HepG2 (cell line): Measurements from ENCODE around the gene JTB. TPM values are rescaled to one million over a fixed set of nuclear protein-coding genes. Genes with fewer than 3 reads are reported as not detected.

Experiments used
- CREB1 ChIP-seq, 2 experiments: fragments of 450-650 bp in 1 of 2; IDR thresholded peaks; 2 replicates each; pipeline ENCODE4 v1.6.1; 2016 to 2017; ENCODE audit warnings: control low read depth in 1 of 2, mild to moderate bottlenecking in 1 of 2, missing compliant biosample characterization in 1 of 2, missing genetic modification characterization in 1 of 2
- ELK4 ChIP-seq: sonication (generic); formaldehyde crosslinking; IDR thresholded peaks from 2 replicates; pipeline ENCODE4 v1.9.0; 2021; ENCODE audit warnings: missing genetic modification reagents, borderline replicate concordance
- ETV6 ChIP-seq: sonication (generic); formaldehyde crosslinking; conservative IDR thresholded peaks from 2 replicates; pipeline ENCODE4 v1.4.0; 2020; ENCODE audit warnings: missing genetic modification reagents
- MEIS1 ChIP-seq: sonication (generic); formaldehyde crosslinking; IDR thresholded peaks from 2 replicates; pipeline ENCODE4 v1.9.0; 2021; ENCODE audit warnings: mild to moderate bottlenecking, missing genetic modification reagents, moderate library complexity, borderline replicate concordance
- MTA1 ChIP-seq: sonication (generic); formaldehyde crosslinking; IDR thresholded peaks from 2 replicates; pipeline ENCODE4 v1.4.0; 2020; ENCODE audit warnings: missing genetic modification reagents, mild to moderate bottlenecking, borderline replicate concordance
- NFE2 ChIP-seq: sonication (generic); formaldehyde crosslinking; IDR thresholded peaks from 2 replicates; pipeline ENCODE4 v1.4.0; 2020; ENCODE audit warnings: missing genetic modification reagents
- POGZ ChIP-seq: sonication (generic); formaldehyde crosslinking; IDR thresholded peaks from 2 replicates; pipeline ENCODE4 v1.4.0; 2020; ENCODE audit warnings: mild to moderate bottlenecking, missing genetic modification reagents
- THYN1 ChIP-seq: sonication (generic); formaldehyde crosslinking; IDR thresholded peaks from 2 replicates; pipeline ENCODE4 v1.8.1; 2023; ENCODE audit warnings: low read depth, mild to moderate bottlenecking, moderate library complexity, missing genetic modification reagents, borderline replicate concordance
- ZFP62 ChIP-seq: sonication (generic); formaldehyde crosslinking; IDR thresholded peaks from 2 replicates; pipeline ENCODE4 v1.4.0; 2020; ENCODE audit warnings: missing genetic modification reagents
- ZNF432 ChIP-seq: sonication (generic); formaldehyde crosslinking; IDR thresholded peaks from 2 replicates; pipeline ENCODE4 v1.5.0; 2020; ENCODE audit warnings: missing genetic modification reagents, mild to moderate bottlenecking, borderline replicate concordance
- ZNF460 ChIP-seq: sonication (generic); formaldehyde crosslinking; IDR thresholded peaks from 2 replicates; pipeline ENCODE4 v1.5.1; 2020; ENCODE audit warnings: missing genetic modification reagents, mild to moderate bottlenecking, borderline replicate concordance
- polyA plus RNA-seq, 8 experiments: library from polyadenylated mRNA; depleted of rRNA in 3 of 8; stranded (reverse) in 7 of 8; unstranded in 1 of 8; fragments of >200 nt; fragmentation: Illumina TruSeq in 4 of 8; extraction: Trizol in 4 of 8; gene quantifications; 2 replicates each; pipeline versions ENCODE4 v1.2.1 to v1.2.3, GENCODE V29; 2011 to 2016; ENCODE audit warnings: low read depth in 4 of 8, missing spikeins in 1 of 8, mixed read lengths in 1 of 8; ENCODE audit not compliant: insufficient read depth in 1 of 8
- total RNA-seq, 5 experiments: library from RNA; depleted of rRNA; stranded (reverse); fragments of >200 nt; fragmentation: Illumina TruSeq; extraction: Trizol; gene quantifications; 2 replicates each; pipeline ENCODE4 v1.2.3, GENCODE V29; 2016; ENCODE audit warnings: low read depth in 1 of 5
- TF ChIP-seq, protein P1 (sequence below): sonication (generic); formaldehyde crosslinking; conservative IDR thresholded peaks from 2 replicates; pipeline ENCODE4 v1.8.0; 2022; ENCODE audit warnings: missing genetic modification reagents
- TF ChIP-seq, protein P2 (sequence below): IDR thresholded peaks from 2 replicates; pipeline ENCODE4 v1.4.0; 2020; ENCODE audit warnings: mild to moderate bottlenecking, missing genetic modification reagents
- TF ChIP-seq, protein P3 (sequence below), 2 experiments: IDR thresholded peaks; 2 replicates each; pipeline ENCODE4 v1.6.1; 2011 to 2012; ENCODE audit warnings: low read length in 2 of 2, borderline replicate concordance in 1 of 2, low read depth in 1 of 2, mild to moderate bottlenecking in 1 of 2, moderate library complexity in 1 of 2

The JTB gene
- total and polyA plus RNA-seq, 2 of the 13 experiments (the other 11 are each of a cell fraction or from before 2014, with no cell fraction given): 96.7 to 99.2 TPM

DNA sequence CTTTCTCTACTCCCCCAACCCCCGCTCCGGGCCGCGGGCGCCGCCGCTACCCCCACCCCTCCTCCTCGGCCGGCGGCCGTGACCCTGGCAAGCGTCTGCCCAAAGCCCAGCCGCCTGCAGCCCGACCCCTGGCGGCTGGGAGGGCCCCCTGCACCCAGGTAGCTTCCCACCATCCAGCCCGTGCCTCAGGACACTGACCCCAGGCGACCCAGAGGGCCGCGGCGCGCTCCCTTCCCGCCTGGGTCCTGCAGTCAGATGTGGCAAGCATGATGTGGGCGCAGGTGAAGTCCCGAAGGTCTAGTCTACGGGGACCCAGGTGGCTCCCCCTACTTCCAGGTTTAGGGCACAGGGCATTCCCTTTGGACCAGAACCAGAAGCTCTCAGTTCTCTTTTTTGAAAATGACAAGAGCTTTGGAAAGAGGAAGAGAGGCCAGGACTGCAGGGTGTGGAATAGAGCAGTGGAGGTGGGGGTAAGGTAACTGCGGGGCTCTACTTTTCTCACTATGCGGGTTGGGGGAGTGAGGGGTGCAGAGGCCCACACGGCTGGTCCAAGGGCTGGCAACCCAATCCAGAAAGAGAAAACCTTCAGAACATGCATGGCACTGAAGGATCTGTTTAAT is 30.7 kb downstream of the JTB start, which contains the start of gene DENND4B (continued):
- TF ChIP-seq ELK4 (CRISPR knock-in tag): no peak
- TF ChIP-seq, protein P1, sequence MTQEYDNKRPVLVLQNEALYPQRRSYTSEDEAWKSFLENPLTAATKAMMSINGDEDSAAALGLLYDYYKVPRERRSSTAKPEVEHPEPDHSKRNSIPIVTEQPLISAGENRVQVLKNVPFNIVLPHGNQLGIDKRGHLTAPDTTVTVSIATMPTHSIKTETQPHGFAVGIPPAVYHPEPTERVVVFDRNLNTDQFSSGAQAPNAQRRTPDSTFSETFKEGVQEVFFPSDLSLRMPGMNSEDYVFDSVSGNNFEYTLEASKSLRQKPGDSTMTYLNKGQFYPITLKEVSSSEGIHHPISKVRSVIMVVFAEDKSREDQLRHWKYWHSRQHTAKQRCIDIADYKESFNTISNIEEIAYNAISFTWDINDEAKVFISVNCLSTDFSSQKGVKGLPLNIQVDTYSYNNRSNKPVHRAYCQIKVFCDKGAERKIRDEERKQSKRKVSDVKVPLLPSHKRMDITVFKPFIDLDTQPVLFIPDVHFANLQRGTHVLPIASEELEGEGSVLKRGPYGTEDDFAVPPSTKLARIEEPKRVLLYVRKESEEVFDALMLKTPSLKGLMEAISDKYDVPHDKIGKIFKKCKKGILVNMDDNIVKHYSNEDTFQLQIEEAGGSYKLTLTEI (CRISPR knock-in tag): no peak
- TF ChIP-seq, protein P2, sequence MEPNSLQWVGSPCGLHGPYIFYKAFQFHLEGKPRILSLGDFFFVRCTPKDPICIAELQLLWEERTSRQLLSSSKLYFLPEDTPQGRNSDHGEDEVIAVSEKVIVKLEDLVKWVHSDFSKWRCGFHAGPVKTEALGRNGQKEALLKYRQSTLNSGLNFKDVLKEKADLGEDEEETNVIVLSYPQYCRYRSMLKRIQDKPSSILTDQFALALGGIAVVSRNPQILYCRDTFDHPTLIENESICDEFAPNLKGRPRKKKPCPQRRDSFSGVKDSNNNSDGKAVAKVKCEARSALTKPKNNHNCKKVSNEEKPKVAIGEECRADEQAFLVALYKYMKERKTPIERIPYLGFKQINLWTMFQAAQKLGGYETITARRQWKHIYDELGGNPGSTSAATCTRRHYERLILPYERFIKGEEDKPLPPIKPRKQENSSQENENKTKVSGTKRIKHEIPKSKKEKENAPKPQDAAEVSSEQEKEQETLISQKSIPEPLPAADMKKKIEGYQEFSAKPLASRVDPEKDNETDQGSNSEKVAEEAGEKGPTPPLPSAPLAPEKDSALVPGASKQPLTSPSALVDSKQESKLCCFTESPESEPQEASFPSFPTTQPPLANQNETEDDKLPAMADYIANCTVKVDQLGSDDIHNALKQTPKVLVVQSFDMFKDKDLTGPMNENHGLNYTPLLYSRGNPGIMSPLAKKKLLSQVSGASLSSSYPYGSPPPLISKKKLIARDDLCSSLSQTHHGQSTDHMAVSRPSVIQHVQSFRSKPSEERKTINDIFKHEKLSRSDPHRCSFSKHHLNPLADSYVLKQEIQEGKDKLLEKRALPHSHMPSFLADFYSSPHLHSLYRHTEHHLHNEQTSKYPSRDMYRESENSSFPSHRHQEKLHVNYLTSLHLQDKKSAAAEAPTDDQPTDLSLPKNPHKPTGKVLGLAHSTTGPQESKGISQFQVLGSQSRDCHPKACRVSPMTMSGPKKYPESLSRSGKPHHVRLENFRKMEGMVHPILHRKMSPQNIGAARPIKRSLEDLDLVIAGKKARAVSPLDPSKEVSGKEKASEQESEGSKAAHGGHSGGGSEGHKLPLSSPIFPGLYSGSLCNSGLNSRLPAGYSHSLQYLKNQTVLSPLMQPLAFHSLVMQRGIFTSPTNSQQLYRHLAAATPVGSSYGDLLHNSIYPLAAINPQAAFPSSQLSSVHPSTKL (CRISPR knock-in tag): peak; percentile 62; the same call in 1 of the 2 replicates
- TF ChIP-seq POGZ (CRISPR knock-in tag): peak; percentile 59; the same call in 1 of the 2 replicates
- TF ChIP-seq NFE2 (CRISPR knock-in tag): no peak
- no peak for TF ChIP-seq THYN1 (CRISPR knock-in tag)
- no peak for TF ChIP-seq ZFP62 (CRISPR knock-in tag)
- no peak for TF ChIP-seq MEIS1 (CRISPR knock-in tag)
- no peak for TF ChIP-seq CREB1 (IDR thresholded peaks at IDR 0.05)
- TF ChIP-seq CREB1 (CRISPR knock-in tag; IDR thresholded peaks at IDR 0.05): no peak
- peak; percentile 58; the same call in 1 of the 2 replicates for TF ChIP-seq MTA1 (CRISPR knock-in tag)
- no peak; the same call in 1 of the 2 replicates for TF ChIP-seq ETV6 (CRISPR knock-in tag)
- TF ChIP-seq ZNF432 (CRISPR knock-in tag): no peak
- TF ChIP-seq ZNF460 (CRISPR knock-in tag): no peak
- TF ChIP-seq, protein P3, sequence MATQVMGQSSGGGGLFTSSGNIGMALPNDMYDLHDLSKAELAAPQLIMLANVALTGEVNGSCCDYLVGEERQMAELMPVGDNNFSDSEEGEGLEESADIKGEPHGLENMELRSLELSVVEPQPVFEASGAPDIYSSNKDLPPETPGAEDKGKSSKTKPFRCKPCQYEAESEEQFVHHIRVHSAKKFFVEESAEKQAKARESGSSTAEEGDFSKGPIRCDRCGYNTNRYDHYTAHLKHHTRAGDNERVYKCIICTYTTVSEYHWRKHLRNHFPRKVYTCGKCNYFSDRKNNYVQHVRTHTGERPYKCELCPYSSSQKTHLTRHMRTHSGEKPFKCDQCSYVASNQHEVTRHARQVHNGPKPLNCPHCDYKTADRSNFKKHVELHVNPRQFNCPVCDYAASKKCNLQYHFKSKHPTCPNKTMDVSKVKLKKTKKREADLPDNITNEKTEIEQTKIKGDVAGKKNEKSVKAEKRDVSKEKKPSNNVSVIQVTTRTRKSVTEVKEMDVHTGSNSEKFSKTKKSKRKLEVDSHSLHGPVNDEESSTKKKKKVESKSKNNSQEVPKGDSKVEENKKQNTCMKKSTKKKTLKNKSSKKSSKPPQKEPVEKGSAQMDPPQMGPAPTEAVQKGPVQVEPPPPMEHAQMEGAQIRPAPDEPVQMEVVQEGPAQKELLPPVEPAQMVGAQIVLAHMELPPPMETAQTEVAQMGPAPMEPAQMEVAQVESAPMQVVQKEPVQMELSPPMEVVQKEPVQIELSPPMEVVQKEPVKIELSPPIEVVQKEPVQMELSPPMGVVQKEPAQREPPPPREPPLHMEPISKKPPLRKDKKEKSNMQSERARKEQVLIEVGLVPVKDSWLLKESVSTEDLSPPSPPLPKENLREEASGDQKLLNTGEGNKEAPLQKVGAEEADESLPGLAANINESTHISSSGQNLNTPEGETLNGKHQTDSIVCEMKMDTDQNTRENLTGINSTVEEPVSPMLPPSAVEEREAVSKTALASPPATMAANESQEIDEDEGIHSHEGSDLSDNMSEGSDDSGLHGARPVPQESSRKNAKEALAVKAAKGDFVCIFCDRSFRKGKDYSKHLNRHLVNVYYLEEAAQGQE (IDR thresholded peaks at IDR 0.05; ENCODE audit: borderline replicate concordance in 1 of 2, low read depth in 1 of 2, low read length in 2 of 2): no peak
